ENCODE data around the gene SCTR.

Gene SCTR

GRCh38 chr2:119472749-119473148, 51.5 kb downstream of the SCTR start:
- DNase-seq, result no peak

GRCh38 chr2:119469661-119470297, 54.5 kb downstream of the SCTR start:
- DNase-seq, result no peak

- DNase-seq, result no peak
Observed at GRCh38 chr2:119469131-119469530, 55.2 kb downstream of the SCTR start.

GRCh38 chr2:119468154-119468955, 55.9 kb downstream of the SCTR start:
- DNase-seq, result no peak

GRCh38 chr2:119466373-119466772, 57.9 kb downstream of the SCTR start:
- DNase-seq, result no peak

- no peak for DNase-seq
Observed at GRCh38 chr2:119465687-119466086, 58.6 kb downstream of the SCTR start.

- no peak for DNase-seq
Observed at GRCh38 chr2:119464981-119465380, 59.3 kb downstream of the SCTR start.

GRCh38 chr2:119463990-119464389, 60.3 kb downstream of the SCTR start:
- DNase-seq, result no peak

- DNase-seq, result no peak
Observed at GRCh38 chr2:119463136-119463535, 61.1 kb downstream of the SCTR start.

- DNase-seq, result no peak
Observed at GRCh38 chr2:119462574-119462973, 61.7 kb downstream of the SCTR start.

- DNase-seq, result no peak
Observed at GRCh38 chr2:119461811-119462210, 62.5 kb downstream of the SCTR start.

GRCh38 chr2:119460076-119460475, 64.2 kb downstream of the SCTR start:
- DNase-seq, result no peak

- no peak for DNase-seq
Observed at GRCh38 chr2:119455066-119455718, 69.1 kb downstream of the SCTR start.

GRCh38 chr2:119453972-119454593, 70.2 kb downstream of the SCTR start:
- no peak for DNase-seq

GRCh38 chr2:119451336-119452050, 72.8 kb downstream of the SCTR start:
- no peak for DNase-seq

- no peak for DNase-seq
Observed at GRCh38 chr2:119449521-119449920, 74.8 kb downstream of the SCTR start.

- no peak for DNase-seq
Observed at GRCh38 chr2:119448427-119449141, 75.7 kb downstream of the SCTR start.

- no peak for DNase-seq
Observed at GRCh38 chr2:119446037-119446436, 78.2 kb downstream of the SCTR start.

- no peak for DNase-seq
Observed at GRCh38 chr2:119442850-119443249, 81.4 kb downstream of the SCTR start.

- no peak for DNase-seq
Observed at GRCh38 chr2:119442226-119442619, 82.1 kb downstream of the SCTR start.

GRCh38 chr2:119441376-119442225, 82.7 kb downstream of the SCTR start:
- no peak for DNase-seq
